ENCODE data around the gene SCAPER. TPM values are rescaled to one million over a fixed set of nuclear protein-coding genes. Genes with fewer than 3 reads are reported as not detected.

SCAPER gene
- total RNA-seq, 2 experiments from 2014 or later = 10.4 to 22.3 TPM

- ChIA-PET CTCF (ENCODE audit: unreplicated experiment) (no interaction called here), POLR2A (no interaction called here)
Measured at GRCh38 chr15:76863693-76864092, 41.4 kb downstream of the SCAPER start.

GRCh38 chr15:76863123-76863522, 42.0 kb downstream of the SCAPER start:
- DNase-seq (ENCODE audit: low spot score) = no peak
- intact Hi-C loops (cut with micrococcal nuclease; ENCODE audit: unreplicated experiment) = no loop called here
- no peaks in the 10 kb centered on the region for H3K79me2 ChIP-seq (ENCODE audit: insufficient read depth, low read depth, low read length)
- ChIA-PET POLR2A (no interaction called here), CTCF (ENCODE audit: unreplicated experiment) (no interaction called here)
- no peak overlapping the region for H3K27ac ChIP-seq (ENCODE audit: low read depth, low read length, poor library complexity, severe bottlenecking)
- H4K20me1 ChIP-seq (ENCODE audit: insufficient read depth, low read length) = no peaks in the 10 kb centered on the region
- H3K4me3 ChIP-seq (ENCODE audit: low read depth, low read length, poor library complexity, severe bottlenecking) = no peak overlapping the region
- H3K4me1 ChIP-seq (ENCODE audit: insufficient read depth, low read length, poor library complexity, severe bottlenecking) = no peaks in the 10 kb centered on the region
- no peaks in the 10 kb centered on the region for H3K36me3 ChIP-seq (ENCODE audit: insufficient read depth, low read length)
- no peaks in the 10 kb centered on the region for H3K9me2 ChIP-seq (ENCODE audit: insufficient read depth, low read length)
- H2AFZ ChIP-seq (ENCODE audit: low read length) = no peak overlapping the region
- H3K9me3 ChIP-seq (ENCODE audit: low read length) = no peaks in the 10 kb centered on the region
- no peak overlapping the region for H3K4me2 ChIP-seq (ENCODE audit: low read length)
- TF ChIP-seq, protein P1, sequence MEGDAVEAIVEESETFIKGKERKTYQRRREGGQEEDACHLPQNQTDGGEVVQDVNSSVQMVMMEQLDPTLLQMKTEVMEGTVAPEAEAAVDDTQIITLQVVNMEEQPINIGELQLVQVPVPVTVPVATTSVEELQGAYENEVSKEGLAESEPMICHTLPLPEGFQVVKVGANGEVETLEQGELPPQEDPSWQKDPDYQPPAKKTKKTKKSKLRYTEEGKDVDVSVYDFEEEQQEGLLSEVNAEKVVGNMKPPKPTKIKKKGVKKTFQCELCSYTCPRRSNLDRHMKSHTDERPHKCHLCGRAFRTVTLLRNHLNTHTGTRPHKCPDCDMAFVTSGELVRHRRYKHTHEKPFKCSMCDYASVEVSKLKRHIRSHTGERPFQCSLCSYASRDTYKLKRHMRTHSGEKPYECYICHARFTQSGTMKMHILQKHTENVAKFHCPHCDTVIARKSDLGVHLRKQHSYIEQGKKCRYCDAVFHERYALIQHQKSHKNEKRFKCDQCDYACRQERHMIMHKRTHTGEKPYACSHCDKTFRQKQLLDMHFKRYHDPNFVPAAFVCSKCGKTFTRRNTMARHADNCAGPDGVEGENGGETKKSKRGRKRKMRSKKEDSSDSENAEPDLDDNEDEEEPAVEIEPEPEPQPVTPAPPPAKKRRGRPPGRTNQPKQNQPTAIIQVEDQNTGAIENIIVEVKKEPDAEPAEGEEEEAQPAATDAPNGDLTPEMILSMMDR (conservative IDR thresholded peaks at IDR 0.05; ENCODE audit: low read length) = no peak
- no peak for TF ChIP-seq EZH2phosphoT487 (IDR thresholded peaks at IDR 0.05; ENCODE audit: borderline replicate concordance, low read depth, low read length)
- BruUV-seq (replicated peaks) = no TSS peak

More at GRCh38 chr15:76863693-76864092, 41.4 kb downstream of the SCAPER start:
- no peak overlapping the region for H3K27ac ChIP-seq (ENCODE audit: low read depth, low read length, poor library complexity, severe bottlenecking)
- H3K36me3 ChIP-seq (ENCODE audit: insufficient read depth, low read length) = no peaks in the 10 kb centered on the region
- no peaks in the 10 kb centered on the region for H3K4me1 ChIP-seq (ENCODE audit: insufficient read depth, low read length, poor library complexity, severe bottlenecking)
- no TSS peak for BruUV-seq (replicated peaks)
- H3K9me2 ChIP-seq (ENCODE audit: insufficient read depth, low read length) = no peaks in the 10 kb centered on the region
- intact Hi-C loops (cut with micrococcal nuclease; ENCODE audit: unreplicated experiment) = no loop called here
- H3K9me3 ChIP-seq (ENCODE audit: low read length) = no peaks in the 10 kb centered on the region
- no peak overlapping the region for H2AFZ ChIP-seq (ENCODE audit: low read length)
- H3K79me2 ChIP-seq (ENCODE audit: insufficient read depth, low read depth, low read length) = no peaks in the 10 kb centered on the region
- H4K20me1 ChIP-seq (ENCODE audit: insufficient read depth, low read length) = no peaks in the 10 kb centered on the region
- TF ChIP-seq, protein P1 (conservative IDR thresholded peaks at IDR 0.05; ENCODE audit: low read length) = no peak
- TF ChIP-seq EZH2phosphoT487 (IDR thresholded peaks at IDR 0.05; ENCODE audit: borderline replicate concordance, low read depth, low read length) = no peak
- H3K4me3 ChIP-seq (ENCODE audit: low read depth, low read length, poor library complexity, severe bottlenecking) = no peak overlapping the region
- no peak for DNase-seq (ENCODE audit: low spot score)
- H3K4me2 ChIP-seq (ENCODE audit: low read length) = no peak overlapping the region

DNA sequence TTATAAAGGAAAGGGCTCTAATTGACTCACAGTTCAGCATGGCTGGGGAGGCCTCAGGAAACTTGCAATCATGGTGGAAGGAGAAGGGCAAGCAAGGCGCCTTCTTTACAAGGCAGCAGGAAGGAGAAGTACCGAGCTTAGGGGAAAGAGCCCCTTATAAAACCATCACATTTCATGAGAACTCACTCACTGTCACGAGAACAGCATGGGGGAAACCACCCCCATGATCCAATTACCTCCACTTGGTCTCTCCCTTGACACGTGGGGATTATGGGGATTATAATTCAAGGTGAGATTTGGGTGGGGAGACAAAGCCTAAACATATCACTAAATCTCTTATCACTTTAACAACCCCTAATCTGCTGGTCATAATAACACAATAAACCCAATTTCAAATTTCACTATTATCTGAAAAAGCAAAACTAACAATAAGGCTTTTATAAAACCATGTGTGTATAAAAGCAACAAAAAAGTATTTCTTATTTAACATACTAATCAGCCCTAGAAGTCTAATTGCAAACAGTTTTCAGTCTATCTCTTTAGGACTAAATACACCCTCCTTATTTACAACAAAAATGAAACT, 43.2 kb downstream of the SCAPER start:
- no peaks in the 10 kb centered on the region for H3K9me2 ChIP-seq (ENCODE audit: insufficient read depth, low read length)
- H3K79me2 ChIP-seq (ENCODE audit: insufficient read depth, low read depth, low read length) = no peaks in the 10 kb centered on the region
- DNase-seq (ENCODE audit: low spot score) = no peak
- H4K20me1 ChIP-seq (ENCODE audit: insufficient read depth, low read length) = no peaks in the 10 kb centered on the region
- ChIA-PET POLR2A (no interaction called here), CTCF (ENCODE audit: unreplicated experiment) (no interaction called here)
- H3K9me3 ChIP-seq (ENCODE audit: low read length) = no peaks in the 10 kb centered on the region
- H3K4me2 ChIP-seq (ENCODE audit: low read length) = no peak overlapping the region
- H3K4me3 ChIP-seq (ENCODE audit: low read depth, low read length, poor library complexity, severe bottlenecking) = no peak overlapping the region
- H3K27ac ChIP-seq (ENCODE audit: low read depth, low read length, poor library complexity, severe bottlenecking) = no peak overlapping the region
- H2AFZ ChIP-seq (ENCODE audit: low read length) = no peak overlapping the region
- H3K4me1 ChIP-seq (ENCODE audit: insufficient read depth, low read length, poor library complexity, severe bottlenecking) = no peaks in the 10 kb centered on the region
- H3K36me3 ChIP-seq (ENCODE audit: insufficient read depth, low read length) = no peaks in the 10 kb centered on the region
- no TSS peak for BruUV-seq (replicated peaks)
- intact Hi-C loops (cut with micrococcal nuclease; ENCODE audit: unreplicated experiment) = no loop called here
- TF ChIP-seq, protein P1 (conservative IDR thresholded peaks at IDR 0.05; ENCODE audit: low read length) = no peak
- no peak for TF ChIP-seq EZH2phosphoT487 (IDR thresholded peaks at IDR 0.05; ENCODE audit: borderline replicate concordance, low read depth, low read length)

All from OCI-LY7 (cell line).